Measurements from ENCODE around the gene ZPR1. TPM values are rescaled to one million over a fixed set of nuclear protein-coding genes. Genes with fewer than 3 reads are reported as not detected.

ZPR1 gene
- total RNA-seq, 1 experiment from 2014 or later, result 105 TPM

DNA sequence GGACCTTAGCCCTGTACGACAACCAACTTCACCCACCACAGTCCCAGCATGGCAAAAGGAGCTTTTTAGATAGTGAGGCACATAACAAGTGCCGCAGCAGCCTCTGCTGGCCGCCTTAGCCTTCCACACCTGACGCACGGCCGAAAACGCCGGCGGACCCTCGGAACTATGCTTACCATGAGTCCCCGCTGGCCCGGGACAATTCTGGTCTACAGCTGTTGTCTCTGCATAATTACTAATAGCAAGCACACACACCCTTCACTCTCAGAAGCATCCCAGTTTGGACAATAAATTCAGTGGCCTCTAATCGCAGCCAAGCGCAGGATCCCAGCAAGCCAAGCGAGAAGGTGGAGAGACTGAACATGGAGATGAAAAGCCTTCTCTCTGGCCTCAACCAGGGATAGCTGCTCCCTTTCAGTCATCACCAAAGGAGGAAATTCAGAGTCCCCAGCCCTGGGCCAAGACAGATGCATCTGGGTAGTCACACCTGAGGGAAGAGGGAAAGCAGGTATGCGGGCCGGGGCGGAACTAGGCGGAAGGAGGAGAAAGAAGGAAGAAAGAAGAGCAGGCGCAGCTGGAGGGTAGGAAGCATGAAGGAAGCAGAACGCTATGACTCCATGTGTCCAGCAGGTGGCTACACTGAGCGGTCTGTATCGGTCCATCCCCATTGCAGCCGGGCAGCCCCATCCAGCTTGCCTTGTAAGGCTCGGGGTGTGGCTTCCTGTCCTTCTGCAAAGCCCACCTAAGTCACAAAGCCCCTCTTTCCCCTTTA, 55.4 kb downstream of the ZPR1 start:
- no peaks in the 10 kb centered on the region for H3K27me3 Mint-ChIP-seq (ENCODE audit: insufficient read depth, unreplicated experiment)
- H3K9me3 Mint-ChIP-seq (ENCODE audit: unreplicated experiment), result no peaks in the 10 kb centered on the region
- no peak overlapping the region for H3K27ac Mint-ChIP-seq (ENCODE audit: low read depth, unreplicated experiment)
- peak; percentile 74 for DNase-seq (ENCODE audit: unreplicated experiment)
- no TSS peak for BruUV-seq (replicated peaks)
- ChIA-PET POLR2A (interaction anchor here (0.7 kb wide), 2 partner anchors 10 to 35 kb away, joined by 3 read pairs; no protein-coding TSS in a partner anchor), CTCF (interaction anchor here (0.5 to 5.1 kb wide), 26 partner anchors 10 to 1764 kb away, joined by 3 to 34 read pairs (median 4); partner anchors contain the start of gene APOA1)
- TF ChIP-seq, protein P1, sequence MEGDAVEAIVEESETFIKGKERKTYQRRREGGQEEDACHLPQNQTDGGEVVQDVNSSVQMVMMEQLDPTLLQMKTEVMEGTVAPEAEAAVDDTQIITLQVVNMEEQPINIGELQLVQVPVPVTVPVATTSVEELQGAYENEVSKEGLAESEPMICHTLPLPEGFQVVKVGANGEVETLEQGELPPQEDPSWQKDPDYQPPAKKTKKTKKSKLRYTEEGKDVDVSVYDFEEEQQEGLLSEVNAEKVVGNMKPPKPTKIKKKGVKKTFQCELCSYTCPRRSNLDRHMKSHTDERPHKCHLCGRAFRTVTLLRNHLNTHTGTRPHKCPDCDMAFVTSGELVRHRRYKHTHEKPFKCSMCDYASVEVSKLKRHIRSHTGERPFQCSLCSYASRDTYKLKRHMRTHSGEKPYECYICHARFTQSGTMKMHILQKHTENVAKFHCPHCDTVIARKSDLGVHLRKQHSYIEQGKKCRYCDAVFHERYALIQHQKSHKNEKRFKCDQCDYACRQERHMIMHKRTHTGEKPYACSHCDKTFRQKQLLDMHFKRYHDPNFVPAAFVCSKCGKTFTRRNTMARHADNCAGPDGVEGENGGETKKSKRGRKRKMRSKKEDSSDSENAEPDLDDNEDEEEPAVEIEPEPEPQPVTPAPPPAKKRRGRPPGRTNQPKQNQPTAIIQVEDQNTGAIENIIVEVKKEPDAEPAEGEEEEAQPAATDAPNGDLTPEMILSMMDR (IDR thresholded peaks at IDR 0.05; ENCODE audit: unreplicated experiment), result peak; percentile 87
- H3K36me3 Mint-ChIP-seq (ENCODE audit: insufficient read depth, unreplicated experiment), result no peaks in the 10 kb centered on the region
- no peak overlapping the region for H3K4me3 Mint-ChIP-seq (ENCODE audit: unreplicated experiment)
- intact Hi-C loops (cut with micrococcal nuclease), result loop anchor here (1.0 to 5.0 kb wide), 3 partner anchors 104 to 495 kb away; partner anchors contain the start of gene APOA1
- peaks cover 7% of the 10 kb centered on the region for H3K4me1 Mint-ChIP-seq (ENCODE audit: insufficient read depth, unreplicated experiment)

DNA sequence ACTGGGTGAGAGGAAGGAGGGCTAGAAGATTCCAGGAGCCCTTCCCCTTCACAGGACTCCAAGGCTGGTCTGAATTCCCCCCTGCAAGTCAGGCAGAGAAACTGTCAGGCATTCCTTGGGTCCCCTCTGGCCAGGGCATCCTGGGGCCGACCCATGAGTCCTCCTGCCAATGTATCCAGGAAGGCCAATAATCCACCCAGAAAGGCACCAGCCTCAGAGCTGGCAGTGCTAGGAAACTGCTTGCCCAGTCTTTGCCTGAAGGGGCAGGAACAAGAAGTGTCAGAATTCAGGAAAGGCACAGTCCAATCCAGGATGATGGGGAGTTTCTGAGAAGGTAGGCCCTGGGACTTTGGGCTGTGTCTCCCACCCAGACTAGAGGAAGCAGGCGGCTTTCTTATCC, 56.0 kb downstream of the ZPR1 start:
- Mint-ChIP-seq H3K36me3 (ENCODE audit: insufficient read depth, unreplicated experiment) (no peaks in the 10 kb centered on the region), H3K27ac (ENCODE audit: low read depth, unreplicated experiment) (no peak overlapping the region), H3K27me3 (ENCODE audit: insufficient read depth, unreplicated experiment) (peaks cover 2% of the 10 kb centered on the region), H3K4me1 (ENCODE audit: insufficient read depth, unreplicated experiment) (peaks cover 7% of the 10 kb centered on the region), H3K9me3 (ENCODE audit: unreplicated experiment) (no peaks in the 10 kb centered on the region), H3K4me3 (ENCODE audit: unreplicated experiment) (no peak overlapping the region)
- no peak for DNase-seq (ENCODE audit: unreplicated experiment)
- POLR2A ChIA-PET, result interaction anchor here (0.7 kb wide), 1 partner anchor 35 kb away, joined by 3 read pairs; no protein-coding TSS in a partner anchor
- CTCF ChIA-PET, result interaction anchor here (0.5 to 5.1 kb wide), 17 partner anchors 9 to 1763 kb away, joined by 3 to 34 read pairs (median 5); partner anchors contain the start of gene APOA1
- BruUV-seq (replicated peaks), result no TSS peak
- TF ChIP-seq, protein P1 (IDR thresholded peaks at IDR 0.05; ENCODE audit: unreplicated experiment), result no peak
- intact Hi-C loops (cut with micrococcal nuclease), result loop anchor here (1.0 to 5.0 kb wide), 3 partner anchors 105 to 495 kb away; partner anchors contain the start of gene APOA1

- ChIA-PET CTCF (interaction anchor here (0.6 to 5.1 kb wide), 8 partner anchors 9 to 375 kb away, joined by 3 to 34 read pairs (median 6); partner anchors contain the start of gene APOA1), POLR2A (no interaction called here)
- BruUV-seq (replicated peaks), result no TSS peak
- Mint-ChIP-seq H3K9me3 (ENCODE audit: unreplicated experiment) (no peaks in the 10 kb centered on the region), H3K4me3 (ENCODE audit: unreplicated experiment) (no peak overlapping the region), H3K27ac (ENCODE audit: low read depth, unreplicated experiment) (no peak overlapping the region), H3K4me1 (ENCODE audit: insufficient read depth, unreplicated experiment) (peaks cover 7% of the 10 kb centered on the region), H3K36me3 (ENCODE audit: insufficient read depth, unreplicated experiment) (no peaks in the 10 kb centered on the region), H3K27me3 (ENCODE audit: insufficient read depth, unreplicated experiment) (peaks cover 8% of the 10 kb centered on the region)
- DNase-seq (ENCODE audit: unreplicated experiment), result no peak
- intact Hi-C loops (cut with micrococcal nuclease), result loop anchor here (5.0 kb wide), 1 partner anchor 496 kb away; no protein-coding TSS in a partner anchor
- TF ChIP-seq, protein P1 (IDR thresholded peaks at IDR 0.05; ENCODE audit: unreplicated experiment), result no peak
Measured at GRCh38 chr11:116731097-116731761, 56.6 kb downstream of the ZPR1 start.

- POLR2A ChIA-PET, result no interaction called here
- no peak for DNase-seq (ENCODE audit: unreplicated experiment)
- Mint-ChIP-seq H3K27ac (ENCODE audit: low read depth, unreplicated experiment) (no peak overlapping the region), H3K27me3 (ENCODE audit: insufficient read depth, unreplicated experiment) (peaks cover 12% of the 10 kb centered on the region), H3K9me3 (ENCODE audit: unreplicated experiment) (no peaks in the 10 kb centered on the region), H3K36me3 (ENCODE audit: insufficient read depth, unreplicated experiment) (no peaks in the 10 kb centered on the region), H3K4me1 (ENCODE audit: insufficient read depth, unreplicated experiment) (peaks cover 7% of the 10 kb centered on the region), H3K4me3 (ENCODE audit: unreplicated experiment) (no peak overlapping the region)
- TF ChIP-seq, protein P1 (IDR thresholded peaks at IDR 0.05; ENCODE audit: unreplicated experiment), result no peak
- CTCF ChIA-PET, result interaction anchor here (0.7 to 4.1 kb wide), 3 partner anchors 13 to 259 kb away, joined by 3 to 34 read pairs (median 3); no protein-coding TSS in a partner anchor
- no TSS peak for BruUV-seq (replicated peaks)
- intact Hi-C loops (cut with micrococcal nuclease), result loop anchor here (5.0 kb wide), 1 partner anchor 497 kb away; no protein-coding TSS in a partner anchor
Measured at GRCh38 chr11:116730601-116731000, 57.2 kb downstream of the ZPR1 start.
